HL-60 (cell line): ENCODE results near the gene OR2W3.

Experiments
- GABPA ChIP-seq: IDR thresholded peaks from 2 replicates; pipeline ENCODE4 v1.6.1; 2012; ENCODE audit warnings: low read depth
- POLR2AphosphoS5 ChIP-seq: IDR thresholded peaks from 2 replicates; pipeline ENCODE4 v1.6.1; 2012; ENCODE audit warnings: low read depth
- TF ChIP-seq, protein P1 (sequence below): IDR thresholded peaks from one replicate; pipeline ENCODE4 v1.5.1; 2011; ENCODE audit warnings: low read length, control low read depth, inconsistent platforms; ENCODE audit not compliant: insufficient read depth
- TF ChIP-seq, protein P2 (sequence below): IDR thresholded peaks from 2 replicates; pipeline ENCODE4 v1.6.1; 2012; ENCODE audit warnings: low read depth; ENCODE audit not compliant: insufficient replicate concordance

DNA sequence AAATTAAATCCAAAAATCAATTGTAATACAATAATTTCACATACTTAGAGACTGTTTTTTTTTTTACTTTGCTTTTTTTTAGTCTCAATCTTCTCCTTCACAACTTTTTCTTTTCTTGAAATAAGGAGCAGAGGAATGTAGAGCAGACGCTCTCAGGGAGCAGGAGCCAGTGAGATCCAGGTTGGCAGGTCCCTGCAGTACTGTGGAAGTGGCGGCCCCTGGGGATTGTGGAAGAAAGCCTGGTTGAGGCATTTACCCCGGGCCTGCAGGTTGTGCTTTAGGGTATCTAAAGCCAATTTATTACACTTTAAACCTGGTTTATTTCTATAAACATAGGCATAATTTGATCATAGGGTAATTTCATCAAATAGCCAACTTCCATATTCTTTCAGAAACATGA is 28.6 kb downstream of the OR2W3 start:
- no peak for TF ChIP-seq GABPA
- TF ChIP-seq, protein P1, sequence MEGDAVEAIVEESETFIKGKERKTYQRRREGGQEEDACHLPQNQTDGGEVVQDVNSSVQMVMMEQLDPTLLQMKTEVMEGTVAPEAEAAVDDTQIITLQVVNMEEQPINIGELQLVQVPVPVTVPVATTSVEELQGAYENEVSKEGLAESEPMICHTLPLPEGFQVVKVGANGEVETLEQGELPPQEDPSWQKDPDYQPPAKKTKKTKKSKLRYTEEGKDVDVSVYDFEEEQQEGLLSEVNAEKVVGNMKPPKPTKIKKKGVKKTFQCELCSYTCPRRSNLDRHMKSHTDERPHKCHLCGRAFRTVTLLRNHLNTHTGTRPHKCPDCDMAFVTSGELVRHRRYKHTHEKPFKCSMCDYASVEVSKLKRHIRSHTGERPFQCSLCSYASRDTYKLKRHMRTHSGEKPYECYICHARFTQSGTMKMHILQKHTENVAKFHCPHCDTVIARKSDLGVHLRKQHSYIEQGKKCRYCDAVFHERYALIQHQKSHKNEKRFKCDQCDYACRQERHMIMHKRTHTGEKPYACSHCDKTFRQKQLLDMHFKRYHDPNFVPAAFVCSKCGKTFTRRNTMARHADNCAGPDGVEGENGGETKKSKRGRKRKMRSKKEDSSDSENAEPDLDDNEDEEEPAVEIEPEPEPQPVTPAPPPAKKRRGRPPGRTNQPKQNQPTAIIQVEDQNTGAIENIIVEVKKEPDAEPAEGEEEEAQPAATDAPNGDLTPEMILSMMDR, result no peak
- TF ChIP-seq, protein P2, sequence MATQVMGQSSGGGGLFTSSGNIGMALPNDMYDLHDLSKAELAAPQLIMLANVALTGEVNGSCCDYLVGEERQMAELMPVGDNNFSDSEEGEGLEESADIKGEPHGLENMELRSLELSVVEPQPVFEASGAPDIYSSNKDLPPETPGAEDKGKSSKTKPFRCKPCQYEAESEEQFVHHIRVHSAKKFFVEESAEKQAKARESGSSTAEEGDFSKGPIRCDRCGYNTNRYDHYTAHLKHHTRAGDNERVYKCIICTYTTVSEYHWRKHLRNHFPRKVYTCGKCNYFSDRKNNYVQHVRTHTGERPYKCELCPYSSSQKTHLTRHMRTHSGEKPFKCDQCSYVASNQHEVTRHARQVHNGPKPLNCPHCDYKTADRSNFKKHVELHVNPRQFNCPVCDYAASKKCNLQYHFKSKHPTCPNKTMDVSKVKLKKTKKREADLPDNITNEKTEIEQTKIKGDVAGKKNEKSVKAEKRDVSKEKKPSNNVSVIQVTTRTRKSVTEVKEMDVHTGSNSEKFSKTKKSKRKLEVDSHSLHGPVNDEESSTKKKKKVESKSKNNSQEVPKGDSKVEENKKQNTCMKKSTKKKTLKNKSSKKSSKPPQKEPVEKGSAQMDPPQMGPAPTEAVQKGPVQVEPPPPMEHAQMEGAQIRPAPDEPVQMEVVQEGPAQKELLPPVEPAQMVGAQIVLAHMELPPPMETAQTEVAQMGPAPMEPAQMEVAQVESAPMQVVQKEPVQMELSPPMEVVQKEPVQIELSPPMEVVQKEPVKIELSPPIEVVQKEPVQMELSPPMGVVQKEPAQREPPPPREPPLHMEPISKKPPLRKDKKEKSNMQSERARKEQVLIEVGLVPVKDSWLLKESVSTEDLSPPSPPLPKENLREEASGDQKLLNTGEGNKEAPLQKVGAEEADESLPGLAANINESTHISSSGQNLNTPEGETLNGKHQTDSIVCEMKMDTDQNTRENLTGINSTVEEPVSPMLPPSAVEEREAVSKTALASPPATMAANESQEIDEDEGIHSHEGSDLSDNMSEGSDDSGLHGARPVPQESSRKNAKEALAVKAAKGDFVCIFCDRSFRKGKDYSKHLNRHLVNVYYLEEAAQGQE, result no peak
- no peak for TF ChIP-seq POLR2AphosphoS5
